ENCODE results near the gene WDR88.
"Not testable (repeated sequence)": the region's sequence is repeated elsewhere in the genome, so short reads cannot be mapped to it uniquely, and the experiment has no call there.

The WDR88 gene

DNA sequence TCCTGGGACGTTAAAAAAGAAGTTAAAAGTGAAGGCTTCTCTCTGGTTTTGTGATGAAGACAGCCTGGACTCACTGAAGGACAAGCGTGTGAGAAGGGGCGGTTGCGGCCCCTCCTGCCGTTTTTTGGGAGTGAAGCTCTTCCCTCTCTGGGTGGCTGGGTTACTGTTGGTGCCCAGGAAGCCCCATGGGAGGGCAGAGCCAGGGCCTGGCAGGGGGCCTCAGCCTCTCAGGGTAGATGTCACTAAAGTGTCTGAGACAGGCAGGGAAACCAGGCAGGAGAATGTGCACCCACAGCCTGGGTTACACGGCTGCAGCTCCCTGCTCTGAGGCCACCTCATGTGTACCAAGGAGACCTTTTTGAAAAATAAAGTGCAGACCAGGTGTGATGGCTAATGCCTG, 1.5 kb upstream of the WDR88 start:
- H3K36me3 ChIP-seq (ENCODE audit: control insufficient read depth, insufficient read depth, low read length): peaks cover 32% of the 10 kb centered on the region
- H3K27me3 ChIP-seq (ENCODE audit: control insufficient read depth, insufficient read depth, low read length): no peaks in the 10 kb centered on the region
- H3K9ac ChIP-seq (ENCODE audit: low read depth, low read length): no peak overlapping the region
- H3K4me1 ChIP-seq (ENCODE audit: control insufficient read depth, insufficient read depth, low read length): no peaks in the 10 kb centered on the region
- H3K9me3 ChIP-seq (ENCODE audit: control insufficient read depth, insufficient read depth, low read length): no peaks in the 10 kb centered on the region
- H3K27ac ChIP-seq (ENCODE audit: low read depth, low read length): no peak overlapping the region
- H3K4me3 ChIP-seq (ENCODE audit: low read depth, low read length): no peak overlapping the region

DNA sequence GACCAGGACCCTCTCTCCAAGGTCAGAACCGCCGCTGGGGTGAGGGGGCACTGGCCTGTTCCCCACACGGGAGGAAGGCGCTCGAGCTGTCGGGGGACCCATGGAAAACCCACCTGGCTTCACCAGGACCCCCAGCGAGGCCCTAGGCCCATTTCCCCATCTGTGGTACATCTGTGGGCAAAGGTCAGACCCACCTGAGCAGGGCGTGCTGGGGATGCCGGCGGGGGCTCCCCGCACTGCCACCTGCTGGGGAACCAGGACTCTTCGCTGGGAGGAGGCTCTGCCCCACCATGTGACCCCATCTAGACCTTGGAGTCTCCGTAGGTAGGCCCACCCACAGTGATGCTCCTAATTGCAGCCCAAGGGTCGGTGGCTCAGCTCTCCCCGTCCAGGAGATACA, 511 bp downstream of the WDR88 start:
- peaks cover 20% of the 10 kb centered on the region for H3K36me3 ChIP-seq (ENCODE audit: control insufficient read depth, insufficient read depth, low read length)
- H3K27me3 ChIP-seq (ENCODE audit: control insufficient read depth, insufficient read depth, low read length): no peaks in the 10 kb centered on the region
- H3K4me1 ChIP-seq (ENCODE audit: control insufficient read depth, insufficient read depth, low read length): no peaks in the 10 kb centered on the region
- no peak overlapping the region for H3K4me3 ChIP-seq (ENCODE audit: low read depth, low read length)
- no peak overlapping the region for H3K9ac ChIP-seq (ENCODE audit: low read depth, low read length)
- H3K27ac ChIP-seq (ENCODE audit: low read depth, low read length): no peak overlapping the region
- H3K9me3 ChIP-seq (ENCODE audit: control insufficient read depth, insufficient read depth, low read length): no peaks in the 10 kb centered on the region

DNA sequence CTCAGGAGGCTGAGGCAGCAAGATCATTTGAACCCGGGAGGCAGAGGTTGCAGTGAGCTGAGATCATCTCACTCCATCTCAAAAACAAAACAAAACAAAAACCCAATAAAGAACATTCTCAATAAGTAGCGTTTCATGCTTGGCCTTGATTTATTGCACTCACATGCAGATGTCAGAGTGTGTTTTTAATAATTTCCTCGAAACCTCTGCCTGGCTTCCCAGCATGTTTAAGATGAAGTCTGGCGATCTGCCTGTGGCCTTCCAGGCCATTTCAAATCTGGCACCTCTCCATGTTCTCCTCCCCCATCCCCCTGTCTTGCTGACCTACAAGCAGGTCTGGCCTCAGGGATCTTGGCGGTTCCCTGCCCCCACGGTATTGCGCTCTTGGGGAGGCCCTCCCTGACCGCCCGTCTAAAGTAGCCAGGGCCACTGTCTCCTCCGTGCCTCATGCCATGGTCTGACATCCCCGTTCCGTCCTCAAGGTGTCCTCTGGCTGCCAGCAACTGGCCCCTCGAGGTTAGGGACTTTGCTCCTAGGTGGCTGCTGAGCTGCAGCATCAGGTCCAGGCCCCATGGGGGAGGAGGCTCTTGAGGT, 1.6 kb downstream of the WDR88 start:
- H3K9me3 ChIP-seq (ENCODE audit: control insufficient read depth, insufficient read depth, low read length): no peaks in the 10 kb centered on the region
- H3K27ac ChIP-seq (ENCODE audit: low read depth, low read length): no peak overlapping the region
- peaks cover 13% of the 10 kb centered on the region for H3K36me3 ChIP-seq (ENCODE audit: control insufficient read depth, insufficient read depth, low read length)
- no peak overlapping the region for H3K4me3 ChIP-seq (ENCODE audit: low read depth, low read length)
- H3K27me3 ChIP-seq (ENCODE audit: control insufficient read depth, insufficient read depth, low read length): no peaks in the 10 kb centered on the region
- no peaks in the 10 kb centered on the region for H3K4me1 ChIP-seq (ENCODE audit: control insufficient read depth, insufficient read depth, low read length)
- H3K9ac ChIP-seq (ENCODE audit: low read depth, low read length): no peak overlapping the region

DNA sequence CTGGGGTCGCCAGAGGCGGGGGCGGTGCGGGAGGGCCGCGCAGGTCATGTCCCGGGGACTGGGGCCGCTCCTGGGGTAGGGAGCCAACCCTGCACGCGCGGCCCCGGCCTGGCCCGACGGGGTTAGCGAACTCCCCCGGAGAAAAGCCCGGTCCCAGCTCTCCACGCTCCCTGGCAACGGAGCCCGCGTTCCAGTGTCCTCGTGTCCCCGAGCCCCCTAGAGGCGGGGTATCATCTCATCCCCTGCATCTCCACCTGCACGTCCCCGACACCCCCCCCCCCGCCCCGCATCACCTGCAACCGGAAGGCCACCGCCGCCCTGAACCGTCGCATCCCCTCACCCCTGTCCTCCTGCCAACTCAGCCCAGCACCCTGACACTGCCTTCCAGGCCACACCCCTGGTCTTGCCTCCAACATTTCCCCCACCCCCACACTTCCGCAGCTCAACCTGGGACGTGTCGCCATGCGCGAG, 2.7 kb downstream of the WDR88 start:
- Histone ChIP-seq H3K4me1 (ENCODE audit: control insufficient read depth, insufficient read depth, low read length) (no peaks in the 10 kb centered on the region), H3K4me3 (ENCODE audit: low read depth, low read length) (no peak overlapping the region; the same call in 1 of the 2 replicates), H3K27me3 (ENCODE audit: control insufficient read depth, insufficient read depth, low read length) (no peaks in the 10 kb centered on the region), H3K9me3 (ENCODE audit: control insufficient read depth, insufficient read depth, low read length) (no peaks in the 10 kb centered on the region), H3K36me3 (ENCODE audit: control insufficient read depth, insufficient read depth, low read length) (peaks cover 7% of the 10 kb centered on the region; the same call in 1 of the 2 replicates), H3K9ac (ENCODE audit: low read depth, low read length) (no peak overlapping the region), H3K27ac (ENCODE audit: low read depth, low read length) (no peak overlapping the region)

DNA sequence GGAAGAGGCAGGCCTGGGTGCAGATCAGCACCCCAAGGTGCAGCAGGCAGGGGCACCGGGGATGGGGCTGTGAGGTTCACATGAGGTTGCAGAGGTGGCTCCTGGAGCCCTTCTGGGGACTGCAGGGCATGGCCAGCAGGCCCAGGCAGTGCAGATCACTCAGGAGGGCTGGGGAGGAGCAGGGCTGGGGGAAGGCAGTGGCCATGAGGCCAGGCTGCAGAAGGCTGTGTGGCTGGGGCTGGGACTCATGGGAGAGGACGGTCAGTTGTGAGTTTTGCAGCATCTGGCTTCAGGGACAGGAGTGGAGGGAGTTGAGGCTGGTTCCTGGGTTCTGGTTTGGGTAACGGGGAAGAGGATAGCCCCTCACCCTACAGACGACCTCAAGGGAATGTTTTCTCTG, 7.3 kb downstream of the WDR88 start:
- no peak overlapping the region for H3K9ac ChIP-seq (ENCODE audit: low read depth, low read length)
- H3K27me3 ChIP-seq (ENCODE audit: control insufficient read depth, insufficient read depth, low read length): no peaks in the 10 kb centered on the region
- H3K36me3 ChIP-seq (ENCODE audit: control insufficient read depth, insufficient read depth, low read length): no peaks in the 10 kb centered on the region
- no peaks in the 10 kb centered on the region for H3K9me3 ChIP-seq (ENCODE audit: control insufficient read depth, insufficient read depth, low read length)
- H3K27ac ChIP-seq (ENCODE audit: low read depth, low read length): no peak overlapping the region
- no peaks in the 10 kb centered on the region for H3K4me1 ChIP-seq (ENCODE audit: control insufficient read depth, insufficient read depth, low read length)
- H3K4me3 ChIP-seq (ENCODE audit: low read depth, low read length): no peak overlapping the region

DNA sequence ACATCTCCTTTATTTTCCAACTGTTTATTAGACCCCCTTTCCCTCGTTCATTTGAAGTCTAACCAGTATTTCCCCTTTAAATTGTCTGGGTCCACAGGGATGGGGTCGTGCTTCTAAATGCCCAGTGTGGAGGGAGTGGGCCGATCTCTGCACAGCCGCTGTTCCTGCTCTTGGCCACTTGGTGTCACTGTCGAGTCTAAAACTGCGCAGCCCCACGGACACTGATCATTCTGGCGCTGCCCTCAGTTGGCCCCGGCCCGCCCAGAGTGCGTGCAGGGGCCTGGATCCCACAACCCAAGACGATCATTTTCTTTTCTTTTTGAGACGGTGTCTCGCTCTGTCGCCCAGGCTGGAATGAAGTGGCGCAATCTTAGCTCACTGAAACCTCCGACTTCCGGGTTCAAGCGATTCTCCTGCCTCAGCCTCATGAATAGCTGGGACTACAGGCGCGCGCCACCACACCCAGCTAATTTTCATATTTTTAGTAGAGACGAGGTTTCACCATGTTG, 12.0 kb downstream of the WDR88 start:
- Histone ChIP-seq H3K27ac (ENCODE audit: low read depth, low read length) (no peak overlapping the region), H3K4me1 (ENCODE audit: control insufficient read depth, insufficient read depth, low read length) (no peaks in the 10 kb centered on the region), H3K4me3 (ENCODE audit: low read depth, low read length) (no peak overlapping the region), H3K9ac (ENCODE audit: low read depth, low read length) (no peak overlapping the region), H3K27me3 (ENCODE audit: control insufficient read depth, insufficient read depth, low read length) (no peaks in the 10 kb centered on the region; the same call in 1 of the 2 replicates), H3K36me3 (ENCODE audit: control insufficient read depth, insufficient read depth, low read length) (no peaks in the 10 kb centered on the region), H3K9me3 (ENCODE audit: control insufficient read depth, insufficient read depth, low read length) (no peaks in the 10 kb centered on the region)

DNA sequence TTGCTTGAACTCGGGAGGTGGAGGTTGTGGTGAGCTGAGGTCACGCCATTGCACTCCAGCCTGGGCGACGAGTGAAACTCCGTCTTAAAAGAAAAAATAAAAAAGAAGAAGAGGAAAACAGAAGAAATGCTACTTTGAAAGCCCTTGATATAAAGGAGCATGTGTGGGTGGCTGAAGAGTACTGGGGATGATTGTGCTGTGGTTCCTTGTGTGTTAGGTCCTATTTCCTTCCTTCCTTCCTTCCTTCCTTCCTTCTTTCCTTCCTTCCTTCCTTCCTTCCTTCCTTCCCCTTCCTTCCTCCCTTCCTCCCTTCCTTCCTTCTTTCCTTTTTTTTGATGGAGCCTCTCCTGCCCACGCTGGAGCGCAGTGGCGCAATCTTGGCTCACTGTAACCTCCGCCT, 14.3 kb downstream of the WDR88 start:
- Histone ChIP-seq H3K27me3 (ENCODE audit: control insufficient read depth, insufficient read depth, low read length) (no peaks in the 10 kb centered on the region; the same call in 1 of the 2 replicates), H3K9me3 (ENCODE audit: control insufficient read depth, insufficient read depth, low read length) (no peaks in the 10 kb centered on the region), H3K27ac (ENCODE audit: low read depth, low read length) (no peak overlapping the region), H3K9ac (ENCODE audit: low read depth, low read length) (no peak overlapping the region), H3K4me1 (ENCODE audit: control insufficient read depth, insufficient read depth, low read length) (no peaks in the 10 kb centered on the region), H3K36me3 (ENCODE audit: control insufficient read depth, insufficient read depth, low read length) (no peaks in the 10 kb centered on the region), H3K4me3 (ENCODE audit: low read depth, low read length) (no peak overlapping the region)

DNA sequence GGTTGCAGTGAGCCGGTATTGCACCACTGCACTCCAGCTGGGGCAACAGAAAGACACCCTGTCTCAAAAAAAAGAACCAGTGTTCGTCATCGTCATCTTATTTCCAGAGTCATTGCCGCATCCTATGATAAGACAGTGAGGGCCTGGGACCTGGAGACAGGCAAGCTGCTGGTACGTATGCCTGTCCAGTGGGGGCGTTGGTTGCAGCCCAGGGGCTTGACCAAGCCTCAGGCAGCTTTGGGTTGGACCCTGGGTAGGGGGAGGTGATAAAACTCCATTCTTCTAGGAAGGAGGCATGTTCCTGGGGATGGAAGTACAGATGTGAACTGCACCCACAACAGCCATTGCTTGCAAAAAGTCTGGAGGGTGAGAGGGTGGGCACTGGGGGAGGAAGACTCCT, 15.6 kb downstream of the WDR88 start:
- Histone ChIP-seq H3K9me3 (ENCODE audit: control insufficient read depth, insufficient read depth, low read length) (no peaks in the 10 kb centered on the region), H3K4me3 (ENCODE audit: low read depth, low read length) (no peak overlapping the region), H3K36me3 (ENCODE audit: control insufficient read depth, insufficient read depth, low read length) (no peaks in the 10 kb centered on the region), H3K27ac (ENCODE audit: low read depth, low read length) (no peak overlapping the region), H3K9ac (ENCODE audit: low read depth, low read length) (no peak overlapping the region), H3K4me1 (ENCODE audit: control insufficient read depth, insufficient read depth, low read length) (no peaks in the 10 kb centered on the region), H3K27me3 (ENCODE audit: control insufficient read depth, insufficient read depth, low read length) (no peaks in the 10 kb centered on the region; the same call in 1 of the 2 replicates)

DNA sequence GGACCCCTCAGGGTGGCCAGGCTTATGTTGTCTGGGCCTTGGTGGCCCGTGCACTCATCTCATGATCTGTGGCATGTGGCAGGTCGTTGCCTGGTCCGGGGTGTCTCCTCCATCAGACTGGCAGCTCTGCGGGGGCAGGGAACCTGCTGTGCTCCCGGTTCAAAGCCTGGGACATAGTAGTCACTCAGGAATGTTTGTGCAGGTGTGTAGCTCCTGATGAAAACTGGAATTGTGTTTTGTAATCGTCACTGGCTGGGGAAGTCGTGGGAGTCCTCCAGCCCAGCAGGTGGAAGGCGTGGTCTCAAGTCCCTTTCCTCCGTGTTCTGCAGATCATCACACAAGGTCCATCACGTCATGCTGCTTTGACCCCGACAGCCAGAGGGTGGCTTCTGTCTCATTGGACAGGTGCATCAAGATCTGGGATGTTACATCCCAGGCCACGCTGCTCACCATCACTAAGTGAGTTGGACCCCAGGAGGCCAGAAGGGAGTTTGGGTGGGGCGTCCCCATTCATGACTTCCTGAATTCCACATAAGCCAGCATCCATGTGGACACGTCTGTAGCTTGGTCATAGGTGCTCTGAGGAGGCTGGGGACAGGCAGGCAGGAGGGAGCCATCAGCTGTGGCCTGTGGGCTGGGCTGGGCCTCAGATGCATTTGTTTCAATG, 19.1 kb downstream of the WDR88 start:
- Histone ChIP-seq H3K27me3 (ENCODE audit: control insufficient read depth, insufficient read depth, low read length) (no peaks in the 10 kb centered on the region), H3K9ac (ENCODE audit: low read depth, low read length) (no peak overlapping the region), H3K4me1 (ENCODE audit: control insufficient read depth, insufficient read depth, low read length) (no peaks in the 10 kb centered on the region), H3K36me3 (ENCODE audit: control insufficient read depth, insufficient read depth, low read length) (no peaks in the 10 kb centered on the region), H3K9me3 (ENCODE audit: control insufficient read depth, insufficient read depth, low read length) (no peaks in the 10 kb centered on the region), H3K27ac (ENCODE audit: low read depth, low read length) (no peak overlapping the region), H3K4me3 (ENCODE audit: low read depth, low read length) (no peak overlapping the region)

DNA sequence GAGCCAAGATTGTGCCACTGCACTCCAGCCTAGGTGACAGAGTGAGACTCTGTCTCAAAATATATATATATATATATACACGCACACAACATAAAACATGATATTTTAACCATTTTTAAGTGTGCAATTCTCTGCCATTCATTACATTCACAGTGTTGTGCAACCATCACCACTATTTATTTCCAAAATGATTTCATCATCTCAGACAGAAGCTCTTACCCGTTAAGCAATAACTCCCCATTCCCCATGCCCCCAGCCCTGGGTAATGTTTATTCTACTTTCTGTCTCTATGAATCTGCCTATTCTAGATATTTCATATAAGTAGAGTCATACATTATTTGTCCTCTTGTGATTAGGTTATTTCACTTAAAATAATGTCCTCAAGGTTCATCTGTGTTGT, 20.3 kb downstream of the WDR88 start:
- Histone ChIP-seq H3K4me3 (ENCODE audit: low read depth, low read length) (no peak overlapping the region), H3K9me3 (ENCODE audit: control insufficient read depth, insufficient read depth, low read length) (no peaks in the 10 kb centered on the region), H3K36me3 (ENCODE audit: control insufficient read depth, insufficient read depth, low read length) (no peaks in the 10 kb centered on the region), H3K4me1 (ENCODE audit: control insufficient read depth, insufficient read depth, low read length) (no peaks in the 10 kb centered on the region), H3K27ac (ENCODE audit: low read depth, low read length) (no peak overlapping the region), H3K27me3 (ENCODE audit: control insufficient read depth, insufficient read depth, low read length) (no peaks in the 10 kb centered on the region), H3K9ac (ENCODE audit: low read depth, low read length) (no peak overlapping the region)

DNA sequence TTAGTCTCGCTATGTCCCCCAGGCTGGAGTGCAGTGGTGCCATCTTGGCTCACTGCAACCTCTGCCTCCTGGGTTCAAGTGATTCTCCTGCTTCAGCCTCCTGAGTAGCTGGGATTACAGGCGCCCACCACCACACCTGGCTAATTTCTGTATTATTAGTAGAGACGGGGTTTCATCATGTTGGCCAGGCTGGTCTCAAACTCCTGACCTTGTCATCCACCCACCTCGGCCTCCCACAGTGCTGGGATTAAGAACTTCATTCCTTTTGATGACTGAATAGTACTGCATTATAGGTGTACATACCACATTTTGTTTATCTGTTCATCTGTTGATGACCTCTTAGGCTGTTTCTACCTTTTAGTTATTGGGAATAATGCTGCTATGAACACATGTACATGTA, 20.7 kb downstream of the WDR88 start:
- not testable (repeated sequence) for H3K27ac ChIP-seq (ENCODE audit: low read depth, low read length); H3K36me3 ChIP-seq (ENCODE audit: control insufficient read depth, insufficient read depth, low read length); H3K9ac ChIP-seq (ENCODE audit: low read depth, low read length); H3K4me1 ChIP-seq (ENCODE audit: control insufficient read depth, insufficient read depth, low read length); H3K4me3 ChIP-seq (ENCODE audit: low read depth, low read length); H3K9me3 ChIP-seq (ENCODE audit: control insufficient read depth, insufficient read depth, low read length); H3K27me3 ChIP-seq (ENCODE audit: control insufficient read depth, insufficient read depth, low read length)

Measured in HUES48 (cell line).